ENCODE results near the gene ACTL9.
"Not testable (repeated sequence)": the region's sequence is repeated elsewhere in the genome, so short reads cannot be mapped to it uniquely, and the experiment has no call there.

Gene ACTL9, protein sequence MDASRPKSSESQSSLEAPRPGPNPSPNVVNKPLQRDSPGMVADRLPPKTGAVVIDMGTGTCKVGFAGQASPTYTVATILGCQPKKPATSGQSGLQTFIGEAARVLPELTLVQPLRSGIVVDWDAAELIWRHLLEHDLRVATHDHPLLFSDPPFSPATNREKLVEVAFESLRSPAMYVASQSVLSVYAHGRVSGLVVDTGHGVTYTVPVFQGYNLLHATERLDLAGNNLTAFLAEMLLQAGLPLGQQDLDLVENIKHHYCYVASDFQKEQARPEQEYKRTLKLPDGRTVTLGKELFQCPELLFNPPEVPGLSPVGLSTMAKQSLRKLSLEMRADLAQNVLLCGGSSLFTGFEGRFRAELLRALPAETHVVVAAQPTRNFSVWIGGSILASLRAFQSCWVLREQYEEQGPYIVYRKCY

GRCh38 chr19:8698433-8699063 is at the start of gene ACTL9:
TSS of gene ACTL9 (minus strand) at chr19:8698795. CDS start at chr19:8698701, 94 bp downstream.
- no peak for DNase-seq (ENCODE audit: low read depth)

DNA sequence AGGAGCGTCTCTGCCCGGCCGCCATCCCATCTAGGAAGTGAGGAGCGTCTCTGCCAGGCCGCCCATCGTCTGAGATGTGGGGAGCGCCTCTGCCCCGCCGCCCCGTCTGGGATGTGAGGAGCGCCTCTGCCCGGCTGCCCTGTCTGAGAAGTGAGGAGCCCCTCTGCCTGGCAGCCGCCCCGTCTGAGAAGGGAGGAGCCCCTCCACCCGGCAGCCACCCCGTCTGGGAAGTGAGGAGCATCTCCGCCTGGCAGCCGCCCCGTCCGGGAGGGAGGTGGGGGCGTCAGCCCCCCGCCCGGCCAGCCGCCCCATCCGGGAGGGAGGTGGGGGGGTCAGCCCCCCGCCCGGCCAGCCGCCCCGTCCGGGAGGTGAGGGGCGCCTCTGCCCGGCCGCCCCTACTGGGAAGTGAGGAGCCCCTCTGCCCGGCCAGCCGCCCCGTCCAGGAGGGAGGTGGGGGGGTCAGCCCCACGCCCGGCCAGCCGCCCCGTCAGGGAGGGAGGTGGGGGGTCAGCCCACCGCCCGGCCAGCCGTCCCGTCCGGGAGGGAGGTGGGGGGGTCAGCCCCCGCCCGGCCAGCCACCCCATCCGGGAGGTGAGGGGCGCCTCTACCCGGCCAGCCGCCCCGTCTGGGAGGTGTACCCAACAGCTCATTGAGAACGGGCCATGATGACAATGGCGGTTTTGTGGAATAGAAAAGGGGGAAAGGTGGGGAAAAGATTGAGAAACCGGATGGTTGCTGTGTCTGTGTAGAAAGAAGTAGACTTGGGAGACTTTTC is 40.9 kb upstream of the ACTL9 start:
- not testable (repeated sequence) for DNase-seq (ENCODE audit: low read depth)

GRCh38 chr19:8738377-8738776 is 39.8 kb upstream of the ACTL9 start:
- no peak for DNase-seq (ENCODE audit: low read depth)

- no peak for DNase-seq (ENCODE audit: low read depth)
Observed at GRCh38 chr19:8731428-8732169, 33.0 kb upstream of the ACTL9 start.

- no peak for DNase-seq (ENCODE audit: low read depth)
Observed at GRCh38 chr19:8724276-8724675, 25.7 kb upstream of the ACTL9 start.

- no peak for DNase-seq (ENCODE audit: low read depth)
Observed at GRCh38 chr19:8722032-8722431, 23.4 kb upstream of the ACTL9 start.

GRCh38 chr19:8721334-8721733 is 22.7 kb upstream of the ACTL9 start, which contains the start of gene OR2Z1:
TSS of gene OR2Z1 (plus strand) at chr19:8721634. CDS start at chr19:8731029, 9,395 bp downstream.
- no peak for DNase-seq (ENCODE audit: low read depth)

GRCh38 chr19:8710337-8710736 is 11.7 kb upstream of the ACTL9 start:
- DNase-seq (ENCODE audit: low read depth), result not testable (repeated sequence)

- no peak for DNase-seq (ENCODE audit: low read depth)
Observed at GRCh38 chr19:8705742-8706141, 7.1 kb upstream of the ACTL9 start.

GRCh38 chr19:8705304-8705703 is 6.7 kb upstream of the ACTL9 start:
- DNase-seq (ENCODE audit: low read depth), result not testable (repeated sequence)

DNA sequence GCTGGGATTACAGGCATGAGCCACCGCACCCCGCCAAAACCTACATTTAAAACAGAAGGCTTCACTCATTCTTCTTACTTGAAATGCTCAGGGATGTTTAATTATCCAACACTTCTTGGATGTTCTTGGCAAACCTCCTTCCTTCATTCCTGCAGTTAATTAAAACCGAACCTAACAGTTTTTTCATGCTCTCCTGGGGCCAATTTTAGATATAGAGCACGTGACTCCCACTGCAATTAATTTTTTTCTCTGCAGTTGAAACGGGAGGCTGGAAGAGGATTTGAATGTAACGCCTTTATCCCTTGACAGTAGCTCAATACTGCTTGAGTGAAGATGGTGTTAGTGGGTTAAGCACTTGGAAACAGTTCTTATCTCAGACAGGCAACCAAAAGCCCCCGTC is 4.6 kb upstream of the ACTL9 start:
- DNase-seq (ENCODE audit: low read depth), result no peak

- DNase-seq (ENCODE audit: low read depth), result peak; percentile 40
Observed at GRCh38 chr19:8702350-8702749, 3.8 kb upstream of the ACTL9 start.

GRCh38 chr19:8700956-8701355 is 2.4 kb upstream of the ACTL9 start:
- no peak for DNase-seq (ENCODE audit: low read depth)

DNA sequence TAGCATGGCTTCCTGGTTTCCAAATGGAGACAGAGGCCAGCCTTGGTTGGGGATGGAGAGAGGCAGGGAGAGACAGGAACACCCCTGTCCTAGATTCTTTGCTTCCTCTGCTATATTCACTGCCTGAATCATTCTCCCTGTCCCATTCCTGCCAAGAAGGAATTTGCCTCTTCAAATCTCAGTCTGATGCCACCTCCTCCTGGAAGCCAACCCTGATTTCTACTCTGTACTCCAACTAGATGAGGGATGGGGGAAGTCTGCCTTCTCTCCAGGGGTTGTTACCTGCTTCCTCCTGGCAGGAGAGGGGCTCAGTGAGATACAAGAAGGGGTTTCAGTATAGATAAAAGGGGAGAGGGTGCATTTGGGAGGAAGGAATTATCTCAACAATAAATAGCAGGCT is 1.3 kb upstream of the ACTL9 start:
- DNase-seq (ENCODE audit: low read depth), result no peak

DNA sequence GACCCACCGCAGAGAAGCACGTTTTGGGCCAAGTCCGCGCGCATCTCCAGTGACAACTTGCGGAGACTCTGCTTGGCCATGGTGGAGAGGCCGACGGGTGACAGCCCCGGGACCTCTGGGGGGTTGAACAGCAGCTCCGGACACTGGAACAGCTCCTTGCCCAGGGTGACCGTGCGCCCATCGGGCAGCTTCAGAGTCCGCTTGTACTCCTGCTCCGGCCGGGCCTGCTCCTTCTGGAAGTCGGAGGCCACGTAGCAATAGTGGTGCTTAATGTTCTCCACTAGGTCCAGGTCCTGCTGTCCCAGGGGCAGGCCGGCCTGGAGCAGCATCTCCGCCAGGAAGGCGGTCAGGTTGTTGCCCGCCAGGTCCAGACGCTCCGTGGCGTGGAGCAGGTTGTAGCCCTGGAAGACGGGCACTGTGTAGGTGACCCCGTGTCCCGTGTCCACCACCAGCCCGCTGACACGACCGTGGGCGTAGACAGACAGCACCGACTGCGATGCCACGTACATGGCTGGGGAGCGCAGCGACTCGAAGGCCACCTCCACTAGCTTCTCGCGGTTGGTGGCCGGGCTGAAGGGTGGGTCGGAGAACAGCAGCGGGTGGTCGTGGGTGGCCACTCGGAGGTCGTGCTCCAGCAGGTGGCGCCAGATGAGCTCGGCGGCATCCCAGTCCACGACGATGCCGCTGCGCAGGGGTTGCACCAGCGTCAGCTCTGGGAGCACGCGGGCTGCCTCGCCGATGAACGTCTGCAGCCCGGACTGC is 743 bp downstream of the ACTL9 start:
- DNase-seq (ENCODE audit: low read depth), result no peak

- DNase-seq (ENCODE audit: low read depth), result peak; percentile 29
Observed at GRCh38 chr19:8696993-8697392, 1.6 kb downstream of the ACTL9 start.

DNA sequence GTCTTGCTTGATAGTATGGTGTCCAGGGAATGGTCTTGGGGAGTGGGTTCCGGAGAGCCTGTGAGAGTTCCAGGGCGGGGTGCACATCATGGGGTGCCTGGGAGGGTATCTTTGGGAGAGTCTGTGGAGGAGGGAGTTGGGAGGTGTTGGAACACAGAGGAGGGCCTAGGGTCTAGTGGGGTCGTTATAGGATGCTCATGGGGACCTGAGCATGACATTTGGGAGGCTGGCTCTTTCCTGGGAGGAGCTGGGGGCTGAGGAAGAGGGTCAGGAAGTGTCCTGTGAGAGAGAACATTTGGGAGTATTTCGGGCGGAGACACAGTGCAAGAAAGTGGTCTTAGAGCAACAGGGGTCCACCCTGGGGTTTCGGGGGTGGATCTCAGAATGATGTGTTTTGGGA is 2.7 kb downstream of the ACTL9 start:
- DNase-seq (ENCODE audit: low read depth), result no peak

- no peak for DNase-seq (ENCODE audit: low read depth)
Observed at GRCh38 chr19:8695501-8695900, 3.1 kb downstream of the ACTL9 start.

DNA sequence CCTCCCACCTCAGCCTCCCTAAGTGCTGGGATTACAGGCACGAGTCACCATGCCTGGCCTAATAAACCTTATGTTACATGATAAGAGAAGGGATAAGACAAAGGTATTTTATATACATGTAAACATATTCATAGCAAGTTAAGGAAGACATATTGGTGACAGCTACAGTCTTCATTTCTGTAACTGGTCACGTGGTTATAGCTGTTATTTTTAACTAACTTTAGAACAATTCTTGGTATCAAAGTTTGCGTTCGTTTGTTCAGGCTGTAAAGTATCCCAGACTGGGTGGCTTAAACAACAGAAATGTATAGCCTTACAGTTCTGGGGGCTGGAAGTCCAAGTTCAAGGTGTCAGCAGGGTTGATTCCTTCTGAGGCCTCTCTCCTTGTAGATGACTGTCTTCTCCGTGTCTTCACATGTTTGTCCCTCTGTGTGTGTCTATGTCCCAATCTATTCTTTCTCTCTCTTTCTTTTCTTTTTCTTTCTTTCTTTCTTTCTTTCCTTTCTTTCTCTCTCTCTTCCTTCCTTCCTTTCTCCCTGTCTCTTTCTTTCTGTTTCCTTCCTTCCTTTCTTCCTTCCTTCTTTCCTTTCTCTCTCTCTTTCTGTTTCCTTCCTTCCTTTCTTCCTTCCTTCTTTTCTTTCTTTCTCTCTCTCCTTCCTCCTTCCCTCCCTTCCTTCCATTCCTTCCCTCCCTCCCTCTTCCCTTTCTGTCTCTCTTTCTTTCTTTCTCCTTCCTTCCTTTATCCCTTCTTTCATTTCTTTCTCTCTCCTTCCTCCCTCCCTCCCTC is 7.6 kb downstream of the ACTL9 start:
- no peak for DNase-seq (ENCODE audit: low read depth)

GRCh38 chr19:8688930-8689329 is 9.7 kb downstream of the ACTL9 start:
- DNase-seq (ENCODE audit: low read depth), result no peak

Data from stimulated activated CD4-positive, alpha-beta T cell treated with anti-CD3 and anti-CD28 coated beads, Interleukin-2, amount 100 ng/mL, for 4 hours (primary cell).